Lung (tissue), 12 donors: ENCODE measurements around the gene RBM24. TPM values are rescaled to one million over a fixed set of nuclear protein-coding genes. Genes with fewer than 3 reads are reported as not detected.
"Not testable (repeated sequence)": the region's sequence is repeated elsewhere in the genome, so short reads cannot be mapped to it uniquely, and the experiment has no call there.

ENCODE experiments used
- ATAC-seq: fragments of 200-7000 bp; cut with Tn5 transposase; one replicate; pipeline ENCODE4 v1.9.1; 2020; ENCODE audit warnings: moderate number of reproducible peaks; ENCODE audit not compliant: insufficient read depth, low FRiP score
- DNase-seq, 3 donors: peaks; one replicate each; pipeline ENCODE4 v3.0.0-alpha.2; 2013 to 2017
- H3K27ac ChIP-seq, 2 donors: one replicate each; pipeline ENCODE4 v1.5.1; 2013; ENCODE audit warnings: mild to moderate bottlenecking in 2 of 2, moderate library complexity in 2 of 2, control low read depth in 1 of 2, inconsistent platforms in 1 of 2, low read depth in 1 of 2, low read length in 1 of 2
- H3K27me3 ChIP-seq, 3 donors: one replicate each; pipeline ENCODE4 v1.5.1; 2013; ENCODE audit warnings: low read length in 2 of 3; ENCODE audit not compliant: control insufficient read depth in 3 of 3, insufficient read depth in 3 of 3
- H3K36me3 ChIP-seq, 4 donors: one replicate each; pipeline ENCODE4 v1.5.1; 2013; ENCODE audit warnings: low read length in 4 of 4, mild to moderate bottlenecking in 1 of 4, moderate library complexity in 1 of 4; ENCODE audit not compliant: control insufficient read depth in 4 of 4, insufficient read depth in 4 of 4
- H3K4me1 ChIP-seq, 5 donors: one replicate each; pipeline ENCODE4 v1.5.1; 2013; ENCODE audit warnings: low read length in 5 of 5, mild to moderate bottlenecking in 2 of 5, moderate library complexity in 1 of 5; ENCODE audit not compliant: control insufficient read depth in 5 of 5, insufficient read depth in 5 of 5
- H3K4me3 ChIP-seq: one replicate; pipeline ENCODE4 v1.5.1; 2013; ENCODE audit warnings: mild to moderate bottlenecking, control low read depth, moderate library complexity
- H3K9ac ChIP-seq, 2 donors: one replicate each; pipeline ENCODE4 v1.5.1; 2013; ENCODE audit warnings: low read length in 2 of 2, control low read depth in 1 of 2; ENCODE audit not compliant: insufficient read depth in 1 of 2
- H3K9me3 ChIP-seq, 4 donors: one replicate each; pipeline ENCODE4 v1.5.1; 2013; ENCODE audit warnings: low read length in 3 of 4, mild to moderate bottlenecking in 1 of 4, moderate library complexity in 1 of 4; ENCODE audit not compliant: control insufficient read depth in 4 of 4, insufficient read depth in 3 of 4
- CTCF ChIP-seq: IDR thresholded peaks from 2 replicates; pipeline ENCODE4 v1.5.1; 2012; ENCODE audit warnings: mild to moderate bottlenecking; ENCODE audit errors: control extremely low read depth, extremely low read depth
- WGBS, 2 donors: extraction: QIAGEN DNeasy Blood & Tissue Kit; methylation state at CpG; one replicate each; pipeline ENCODE4 v1.1.7; 2013; 5-methylcytosine and 5-hydroxymethylcytosine counted together
- polyA plus RNA-seq, 2 donors: library from polyadenylated mRNA; stranded (reverse); fragments of 200-250 nt; gene quantifications; one replicate each; pipeline ENCODE4 v1.2.1, GENCODE V29; 2013
- total RNA-seq, 2 donors: library from RNA; depleted of rRNA in 1 of 2; stranded (reverse); fragments of >200 nt in 1 of 2; gene quantifications; one replicate each; pipeline ENCODE4 v1.2.1, GENCODE V29; 2014 to 2021
- donor health status: control.
- donor health status: control.
- donor health status: Bipolar disorder and iron deficiency.
- donor health status: healthy.
- donor health status: DM: yes; HTN: yes; CAD: no.

The RBM24 gene
- total and polyA plus RNA-seq, 4 donors = 1.1 to 3.0 (median 1.8) TPM

GRCh38 chr6:17315262-17315661 is 34.1 kb downstream of the RBM24 start:
- H3K27ac ChIP-seq = no peak overlapping the region
- TF ChIP-seq CTCF = no peak
- no peaks in the 10 kb centered on the region for H3K4me1 ChIP-seq
- no peaks in the 10 kb centered on the region for H3K36me3 ChIP-seq
- no peaks in the 10 kb centered on the region for H3K9me3 ChIP-seq
- ATAC-seq (no peak), DNase-seq (no peak)
- H3K27me3 ChIP-seq = no peaks in the 10 kb centered on the region
- H3K4me3 ChIP-seq = no peak overlapping the region
- H3K9ac ChIP-seq = no peak overlapping the region
- WGBS, 2 donors = 91 to 94% methylated on average over 3 of the region's 3 CpGs

GRCh38 chr6:17318435-17319165 is 37.4 kb downstream of the RBM24 start:
- H3K9me3 ChIP-seq = no peaks in the 10 kb centered on the region
- no peak for TF ChIP-seq CTCF
- H3K4me1 ChIP-seq = peaks cover 0 to 3% (median 0%) of the 10 kb centered on the region in 5 donors
- no peak overlapping the region for H3K9ac ChIP-seq
- ATAC-seq = no peak
- no peaks in the 10 kb centered on the region for H3K27me3 ChIP-seq
- no peak overlapping the region for H3K27ac ChIP-seq
- 85 to 90% methylated on average over 5 of the region's 5 CpGs for WGBS, 2 donors
- H3K4me3 ChIP-seq = no peak overlapping the region
- no peaks in the 10 kb centered on the region for H3K36me3 ChIP-seq
- no peak for DNase-seq

GRCh38 chr6:17320266-17320665 is 39.1 kb downstream of the RBM24 start:
- H3K36me3 ChIP-seq, ATAC-seq, DNase-seq, H3K27ac ChIP-seq, H3K9me3 ChIP-seq, H3K4me3 ChIP-seq, H3K9ac ChIP-seq, H3K4me1 ChIP-seq, H3K27me3 ChIP-seq: not testable (repeated sequence)
- WGBS, 2 donors = 96 to 97% methylated on average over 7 of the region's 7 CpGs

GRCh38 chr6:17331238-17331637 is 50.1 kb downstream of the RBM24 start:
- Histone ChIP-seq H3K9me3 (peaks cover 0 to 2% (median under 1%) of the 10 kb centered on the region in 4 donors), H3K4me1 (no peaks in the 10 kb centered on the region), H3K9ac (no peak overlapping the region), H3K36me3 (no peaks in the 10 kb centered on the region), H3K4me3 (no peak overlapping the region), H3K27ac (no peak overlapping the region), H3K27me3 (no peaks in the 10 kb centered on the region)
- 80 to 85% methylated on average over 5 of the region's 5 CpGs for WGBS, 2 donors
- no peak for TF ChIP-seq CTCF
- DNase-seq (no peak), ATAC-seq (no peak)
